HG02970 (cell line): Measurements from ENCODE around the gene LINGO4.
A peak's percentile ranks its signal among the peaks of the same experiment; 100 is the strongest.
"Not testable (repeated sequence)": the region's sequence is repeated elsewhere in the genome, so short reads cannot be mapped to it uniquely, and the experiment has no call there.

Experiments
- ATAC-seq: cut with Tn5 transposase; IDR thresholded peaks from one replicate; pipeline ENCODE4 v1.9.1; 2021; ENCODE audit warnings: mild to moderate bottlenecking, moderate library complexity, moderate number of reproducible peaks; ENCODE audit not compliant: unreplicated experiment, low FRiP score

Gene LINGO4

GRCh38 chr1:151787689-151788088 is 17.5 kb downstream of the LINGO4 start:
- no peak for ATAC-seq

GRCh38 chr1:151783796-151784195 is 21.4 kb downstream of the LINGO4 start:
- no peak for ATAC-seq

DNA sequence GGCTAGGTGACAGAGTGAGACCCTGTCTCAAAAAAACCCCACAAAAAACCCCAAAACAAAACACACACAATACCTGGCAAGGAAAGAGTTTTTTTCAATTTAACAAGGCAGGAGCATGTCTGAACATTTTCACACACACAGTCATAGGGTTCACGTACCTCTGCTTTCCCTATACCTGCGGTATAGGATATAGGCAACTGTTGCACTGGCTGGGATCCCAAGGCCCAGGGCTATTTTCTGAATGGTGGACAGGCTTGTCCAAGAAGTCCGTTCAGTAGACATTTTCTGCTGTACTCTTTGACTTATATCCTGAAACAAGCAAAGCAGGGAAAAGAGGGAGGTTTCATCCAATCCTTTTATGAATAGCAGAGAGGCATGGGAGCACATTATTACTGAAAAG is 22.5 kb downstream of the LINGO4 start:
- ATAC-seq = no peak

DNA sequence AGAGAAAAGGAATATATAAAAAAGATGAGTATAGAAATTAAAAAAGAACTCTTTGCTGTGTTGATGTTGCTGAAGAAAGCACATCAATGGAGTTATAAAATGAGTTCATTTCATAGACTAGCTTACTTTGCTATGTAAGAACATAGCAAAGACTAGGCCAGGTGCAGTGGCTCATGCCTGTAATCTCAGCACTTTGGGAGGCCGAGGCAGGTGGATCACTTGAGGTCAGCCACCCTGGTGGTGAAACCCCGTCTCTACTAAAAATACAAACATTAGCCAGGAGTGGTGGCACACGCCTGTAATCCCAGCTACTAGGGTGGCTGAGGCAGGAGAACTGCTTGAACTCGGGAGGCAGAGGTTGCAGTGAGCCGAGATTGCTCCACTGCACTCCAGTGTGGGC is 23.2 kb downstream of the LINGO4 start:
- ATAC-seq = not testable (repeated sequence)

- ATAC-seq = not testable (repeated sequence)
Observed at GRCh38 chr1:151780736-151781135, 24.5 kb downstream of the LINGO4 start.

DNA sequence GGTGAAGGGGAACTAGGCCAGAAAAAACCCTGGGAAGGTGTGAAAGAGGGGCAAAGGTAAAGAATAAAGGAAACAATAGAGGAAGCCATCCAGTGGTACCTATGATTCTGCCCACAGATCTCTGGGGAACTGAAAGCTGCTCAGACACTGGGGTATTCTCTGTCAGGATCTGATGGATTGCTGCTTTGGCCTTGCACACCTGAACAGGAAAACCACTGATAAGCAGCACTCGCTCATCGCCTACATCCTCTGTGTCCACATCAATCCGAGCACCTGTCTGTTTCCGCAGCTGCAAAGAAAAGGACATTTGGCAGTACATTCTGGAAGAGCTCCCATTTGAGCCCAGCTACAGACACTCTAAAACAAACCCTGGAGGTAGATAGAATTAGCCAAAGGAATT is 25.4 kb downstream of the LINGO4 start:
- no peak for ATAC-seq

GRCh38 chr1:151777317-151777716 is 27.9 kb downstream of the LINGO4 start:
- no peak for ATAC-seq

GRCh38 chr1:151776665-151777062 is 28.6 kb downstream of the LINGO4 start:
- ATAC-seq = no peak

DNA sequence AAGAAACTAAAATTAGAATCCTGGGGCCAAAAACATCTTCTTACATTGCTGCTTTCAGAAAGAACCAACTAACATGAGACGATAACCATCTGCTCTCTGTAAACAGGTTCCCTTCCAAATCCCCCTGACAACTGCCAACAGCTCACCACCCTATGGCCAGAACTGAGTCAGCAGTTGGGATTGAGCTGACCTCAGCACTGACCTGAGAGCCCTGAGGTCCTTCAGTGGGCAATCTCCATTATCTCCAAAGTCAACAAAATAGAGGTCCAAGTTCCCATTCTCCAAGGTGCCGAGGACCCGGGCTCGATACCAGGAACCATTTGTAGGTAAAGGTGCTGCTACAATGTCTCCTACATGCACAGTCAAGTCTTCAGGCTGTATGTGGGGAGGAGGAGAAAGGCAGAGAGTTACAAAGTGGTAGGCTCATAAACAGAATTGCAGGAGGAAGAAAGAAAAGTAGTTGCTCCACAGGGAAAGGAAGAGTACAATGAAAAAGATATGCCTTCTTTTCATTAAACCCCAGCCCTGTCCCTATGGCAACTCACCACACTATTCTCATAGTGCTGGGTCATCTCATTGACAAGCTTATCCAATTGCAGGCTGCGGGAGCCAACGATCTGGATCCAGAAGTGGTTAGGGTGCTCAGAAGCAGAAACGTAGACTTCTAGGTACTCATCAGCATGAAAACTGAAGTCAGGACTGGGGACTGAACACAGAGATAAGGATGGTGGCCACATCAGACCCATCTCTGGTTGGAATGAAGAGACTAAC is 29.1 kb downstream of the LINGO4 start:
- no peak for ATAC-seq

DNA sequence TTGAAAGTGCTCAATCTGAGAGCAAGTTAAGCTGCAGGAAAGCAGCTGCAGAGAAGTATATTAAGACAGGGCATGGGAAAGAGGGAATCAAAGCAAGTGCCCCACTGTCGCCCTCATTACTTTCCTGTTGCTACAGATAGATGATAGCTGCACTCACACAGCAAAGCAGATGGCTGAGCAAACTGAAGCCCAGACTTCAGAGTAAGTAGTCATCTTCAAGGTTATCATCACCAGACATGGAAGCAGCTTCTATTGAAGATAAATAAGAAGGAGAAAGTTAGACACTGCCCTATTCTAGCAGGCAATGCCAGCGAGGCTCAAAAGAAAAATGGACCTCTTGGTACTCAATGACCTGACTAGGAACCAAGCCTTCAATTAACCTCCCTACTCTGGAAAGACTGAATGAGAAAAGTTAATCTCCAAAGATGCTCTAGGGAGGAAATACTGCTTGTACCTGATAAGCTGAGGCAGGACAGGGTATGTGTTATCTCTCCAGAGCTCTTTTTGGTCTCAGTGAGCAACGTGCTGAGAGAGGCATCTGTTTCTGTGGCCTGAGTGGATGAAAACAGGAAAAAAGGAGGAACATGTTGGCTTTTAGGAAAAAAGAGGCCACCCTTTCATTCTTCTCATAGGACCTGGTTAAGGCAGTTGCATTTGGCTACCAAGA is 30.8 kb downstream of the LINGO4 start:
- ATAC-seq = no peak

DNA sequence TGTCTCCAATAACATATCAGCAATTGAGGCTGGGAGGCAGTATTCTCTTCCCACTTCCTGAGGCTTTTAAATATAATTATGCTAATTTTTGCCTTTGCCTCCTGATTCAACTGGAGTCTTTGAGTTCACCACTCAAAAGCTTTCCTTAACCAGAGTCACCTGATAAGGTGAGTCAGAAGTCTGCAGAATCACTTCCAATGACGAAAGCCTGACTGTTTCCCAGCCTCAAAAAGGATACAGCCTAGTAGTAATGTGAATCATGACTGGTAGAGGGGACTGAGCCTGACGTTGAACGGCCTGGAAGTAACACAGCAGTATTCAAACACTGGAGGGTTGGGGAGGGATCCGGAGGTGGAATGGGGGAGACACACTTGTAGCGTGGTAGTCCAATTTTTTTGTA is 31.5 kb downstream of the LINGO4 start:
- no peak for ATAC-seq

DNA sequence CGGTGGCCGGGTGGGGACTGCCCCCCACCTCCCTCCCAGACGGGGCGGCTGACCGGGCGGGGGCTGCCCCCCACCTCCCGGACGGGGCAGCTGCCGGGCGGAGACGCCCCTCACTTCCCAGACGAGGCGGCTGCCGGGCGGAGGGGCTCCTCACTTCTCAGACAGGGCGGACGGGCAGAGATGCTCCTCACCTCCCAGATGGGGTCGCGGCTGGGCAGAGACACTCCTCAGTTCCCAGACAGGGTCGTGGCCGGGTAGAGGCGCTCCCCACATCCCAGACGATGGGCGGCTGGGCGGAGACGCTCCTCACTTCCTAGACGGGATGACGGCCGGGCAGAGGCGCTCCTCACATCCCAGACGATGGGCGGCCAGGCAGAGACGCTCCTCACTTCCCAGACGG is 35.9 kb downstream of the LINGO4 start:
- ATAC-seq = not testable (repeated sequence)

GRCh38 chr1:151768351-151769066 is 36.7 kb downstream of the LINGO4 start:
- ATAC-seq = not testable (repeated sequence)

DNA sequence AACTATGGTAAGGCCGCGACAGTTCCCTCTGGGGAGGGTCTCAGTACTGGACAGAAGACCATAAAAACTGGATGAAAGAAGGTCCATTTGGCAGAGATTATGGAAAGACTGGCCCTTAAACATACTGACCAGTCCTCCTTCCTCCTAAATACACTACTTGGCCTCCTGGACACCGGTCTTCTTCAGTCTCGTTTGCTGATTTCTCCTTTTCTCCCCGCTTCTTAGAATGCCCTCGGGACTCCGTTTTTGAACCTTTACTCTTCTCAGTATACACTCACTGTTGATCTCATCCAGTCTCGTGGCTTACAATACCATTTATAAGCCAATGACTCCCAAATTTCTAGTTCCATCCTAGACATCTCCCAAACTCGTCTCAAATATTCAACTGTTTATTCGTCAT is 41.2 kb downstream of the LINGO4 start:
- ATAC-seq = no peak

GRCh38 chr1:151762941-151763921 is 42.0 kb downstream of the LINGO4 start, which contains the start of gene MRPL9:
TSS of gene MRPL9 (minus strand) at chr1:151763496. CDS start at chr1:151763479, 17 bp downstream.
- ATAC-seq = peak; percentile 80

GRCh38 chr1:151760597-151761385 is 44.4 kb downstream of the LINGO4 start:
- no peak for ATAC-seq

GRCh38 chr1:151759241-151759640 is 46.0 kb downstream of the LINGO4 start:
- ATAC-seq = no peak

DNA sequence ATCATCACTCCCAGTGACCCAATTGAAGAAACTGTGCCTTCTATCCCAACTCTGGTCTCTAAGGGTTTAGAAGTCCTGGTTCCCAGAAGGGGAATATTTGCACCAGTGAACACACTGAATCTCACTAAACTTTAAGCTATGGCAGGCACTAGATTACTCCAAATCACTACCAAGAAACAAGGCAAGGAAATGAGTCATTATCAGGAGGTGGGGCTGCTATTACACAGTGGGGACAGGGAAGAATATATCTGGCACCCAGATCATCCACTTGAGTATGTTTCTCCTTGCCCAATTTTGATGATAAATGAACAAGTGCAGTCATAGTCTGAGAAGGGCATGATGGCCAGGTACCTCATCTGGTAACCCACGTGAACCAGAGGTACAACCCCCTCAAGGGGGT is 48.9 kb downstream of the LINGO4 start:
- ATAC-seq = no peak
